CD4-positive, alpha-beta T cell (primary cell): Measurements from ENCODE around the gene CPN2. TPM values are rescaled to one million over a fixed set of nuclear protein-coding genes. Genes with fewer than 3 reads are reported as not detected.

ENCODE experiments used
- ATAC-seq: fragments of 200-7000 bp; cut with Tn5 transposase; one replicate; pipeline ENCODE4 v1.10.0; 2022; ENCODE audit warnings: mild to moderate bottlenecking; ENCODE audit not compliant: poor library complexity
- CTCF ChIA-PET: fragments of 350-600 bp; sonication (Branson Sonifier 250); formaldehyde crosslinking; loops from one replicate; lab custom pipeline; 2021; ENCODE audit warnings: antibody characterized with exemption, inconsistent platforms; lab: Charles Lee
- POLR2A ChIA-PET: fragments of 350-600 bp; sonication (Branson Sonifier 250); formaldehyde crosslinking; loops from one replicate; lab custom pipeline; 2021; ENCODE audit warnings: antibody characterized with exemption, inconsistent platforms; lab: Charles Lee
- DNase-seq, 14 experiments: peaks; one replicate each; pipeline ENCODE4 v3.0.0-alpha.2; 2013 to 2020; ENCODE audit warnings: mixed read lengths in 2 of 14
- H3K27ac ChIP-seq, 2 donors: one replicate each; pipeline versions ENCODE4 v1.5.1 to v1.7.0; 2013; ENCODE audit warnings: low read length in 2 of 2, low read depth in 1 of 2, mild to moderate bottlenecking in 1 of 2
- H3K27me3 ChIP-seq, 2 experiments: 1 replicate in 1 of 2; 2 replicates in 1 of 2; pipeline versions ENCODE4 v1.6.1 to v1.7.0; 2013; ENCODE audit warnings: low read length in 2 of 2, control low read depth in 1 of 2, mild to moderate bottlenecking in 1 of 2, moderate library complexity in 1 of 2; ENCODE audit not compliant: insufficient read depth in 2 of 2, control insufficient read depth in 1 of 2
- H3K36me3 ChIP-seq: one replicate; pipeline ENCODE4 v1.6.1; 2013; ENCODE audit warnings: low read length, control low read depth; ENCODE audit not compliant: insufficient read depth
- H3K4me1 ChIP-seq: one replicate; pipeline ENCODE4 v1.6.1; 2013; ENCODE audit warnings: low read length, control low read depth; ENCODE audit not compliant: insufficient read depth
- H3K4me3 ChIP-seq: one replicate; pipeline ENCODE4 v1.5.1; 2013; ENCODE audit warnings: mild to moderate bottlenecking, low read length, moderate library complexity
- H3K9me3 ChIP-seq, 2 experiments: 1 replicate in 1 of 2; 2 replicates in 1 of 2; pipeline versions ENCODE4 v1.6.1 to v1.7.0; 2013; ENCODE audit warnings: low read length in 2 of 2, mild to moderate bottlenecking in 2 of 2, control low read depth in 1 of 2, moderate library complexity in 1 of 2; ENCODE audit not compliant: control insufficient read depth in 1 of 2, insufficient read depth in 1 of 2
- H3K27ac Mint-ChIP-seq: one replicate; pipeline ENCODE4 v1.8.0; 2020; ENCODE audit warnings: mixed read lengths
- H3K27me3 Mint-ChIP-seq: one replicate; pipeline ENCODE4 v1.8.0; 2021; ENCODE audit warnings: mixed read lengths
- H3K36me3 Mint-ChIP-seq: one replicate; pipeline ENCODE4 v1.8.0; 2021; ENCODE audit warnings: low read depth, mixed read lengths
- H3K4me1 Mint-ChIP-seq: one replicate; pipeline ENCODE4 v1.8.0; 2021; ENCODE audit warnings: low read depth, mixed read lengths
- H3K4me3 Mint-ChIP-seq: one replicate; pipeline ENCODE4 v1.8.0; 2020; ENCODE audit warnings: mild to moderate bottlenecking, mixed read lengths
- H3K9me3 Mint-ChIP-seq: one replicate; pipeline ENCODE4 v1.8.0; 2020; ENCODE audit warnings: mixed read lengths
- intact Hi-C, 2 experiments: fragments of 100-400 bp; cut with DNase I in 1 of 2; cut with micrococcal nuclease in 1 of 2; formaldehyde crosslinking; loops; one replicate each; pipeline versions ENCODE4 v1.15.1 to v1.9.0; 2023 to 2025; cut with DNase I, micrococcal nuclease
- total RNA-seq, 174 experiments: library from RNA in 2 of 174; stranded (reverse) in 2 of 174; gene quantifications; one replicate each; pipeline ENCODE4 v1.2.3 and lab custom pipeline; 2021 to 2026
- TF ChIP-seq, protein P1 (sequence below): fragments of 200-600 bp; IDR thresholded peaks from one replicate; pipeline ENCODE4 v1.8.0; 2022; ENCODE audit warnings: antibody characterized with exemption, mild to moderate bottlenecking

The CPN2 gene
- total RNA-seq, 2 experiments from 2014 or later, result not detected

DNA sequence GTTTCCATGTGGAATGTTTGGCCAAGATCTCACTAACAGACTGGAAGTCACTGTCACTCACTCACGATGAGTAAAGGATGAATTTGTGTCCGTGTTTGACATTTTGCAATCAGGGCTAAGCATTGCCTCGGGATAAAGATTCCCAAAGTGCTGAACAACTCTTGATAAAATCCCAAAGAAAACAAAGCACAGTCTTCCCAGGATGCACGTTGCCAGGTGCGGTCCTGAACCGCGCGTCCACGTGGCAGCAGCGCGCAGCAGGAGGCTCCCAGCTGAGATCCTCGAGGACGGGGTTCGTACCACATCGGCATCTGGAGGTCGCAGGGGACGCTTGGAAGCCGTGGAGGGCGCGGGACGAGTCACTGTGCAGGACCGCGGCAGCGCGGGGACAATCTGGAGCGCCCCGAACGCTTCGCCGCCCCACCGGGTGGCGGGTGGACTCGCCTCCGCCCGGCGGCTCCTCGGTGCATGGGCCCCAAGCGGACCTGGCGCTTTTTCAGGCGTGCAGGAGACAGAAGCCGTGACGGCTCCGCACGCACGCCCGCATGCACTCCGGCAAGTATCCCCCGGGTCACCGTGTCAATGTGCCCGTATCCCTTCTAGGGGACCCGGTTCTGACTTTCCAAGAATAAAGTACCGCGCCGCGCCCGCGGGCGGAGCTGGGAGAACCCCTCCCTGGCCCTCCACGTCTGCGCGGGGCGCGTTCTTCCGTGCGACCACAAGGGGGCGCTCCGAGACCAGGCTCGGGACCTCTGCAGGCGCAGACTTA lies 17.7 kb downstream of the CPN2 start:
- no peak overlapping the region for H3K27ac Mint-ChIP-seq
- Histone ChIP-seq H3K4me1 (peaks cover 10% of the 10 kb centered on the region), H3K27ac (no peak overlapping the region), H3K27me3 (peaks cover 6 to 17% of the 10 kb centered on the region in 2 experiments), H3K4me3 (peak overlapping the region; percentile 42), H3K9me3 (peaks cover 0 to under 1% of the 10 kb centered on the region in 2 experiments), H3K36me3 (no peaks in the 10 kb centered on the region)
- ChIA-PET CTCF (interaction anchor here (0.6 to 2.8 kb wide), 19 partner anchors 9 to 293 kb away, joined by 3 to 23 read pairs (median 4); partner anchors contain the start of gene GP5), POLR2A (interaction anchor here (0.5 to 2.2 kb wide), 3 partner anchors 65 to 661 kb away, joined by 4 to 11 read pairs (median 4); partner anchors contain the start of gene GP5)
- H3K9me3 Mint-ChIP-seq, result no peaks in the 10 kb centered on the region
- no peaks in the 10 kb centered on the region for H3K36me3 Mint-ChIP-seq
- peak overlapping the region; percentile 60 for H3K4me3 Mint-ChIP-seq
- peaks cover 4% of the 10 kb centered on the region for H3K4me1 Mint-ChIP-seq
- ATAC-seq, result peak; percentile 98
- TF ChIP-seq, protein P1, sequence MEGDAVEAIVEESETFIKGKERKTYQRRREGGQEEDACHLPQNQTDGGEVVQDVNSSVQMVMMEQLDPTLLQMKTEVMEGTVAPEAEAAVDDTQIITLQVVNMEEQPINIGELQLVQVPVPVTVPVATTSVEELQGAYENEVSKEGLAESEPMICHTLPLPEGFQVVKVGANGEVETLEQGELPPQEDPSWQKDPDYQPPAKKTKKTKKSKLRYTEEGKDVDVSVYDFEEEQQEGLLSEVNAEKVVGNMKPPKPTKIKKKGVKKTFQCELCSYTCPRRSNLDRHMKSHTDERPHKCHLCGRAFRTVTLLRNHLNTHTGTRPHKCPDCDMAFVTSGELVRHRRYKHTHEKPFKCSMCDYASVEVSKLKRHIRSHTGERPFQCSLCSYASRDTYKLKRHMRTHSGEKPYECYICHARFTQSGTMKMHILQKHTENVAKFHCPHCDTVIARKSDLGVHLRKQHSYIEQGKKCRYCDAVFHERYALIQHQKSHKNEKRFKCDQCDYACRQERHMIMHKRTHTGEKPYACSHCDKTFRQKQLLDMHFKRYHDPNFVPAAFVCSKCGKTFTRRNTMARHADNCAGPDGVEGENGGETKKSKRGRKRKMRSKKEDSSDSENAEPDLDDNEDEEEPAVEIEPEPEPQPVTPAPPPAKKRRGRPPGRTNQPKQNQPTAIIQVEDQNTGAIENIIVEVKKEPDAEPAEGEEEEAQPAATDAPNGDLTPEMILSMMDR, result peak; percentile 99
- intact Hi-C loops, result loop anchor here (1.0 to 5.0 kb wide), 6 partner anchors 11 to 774 kb away; no protein-coding TSS in a partner anchor
- H3K27me3 Mint-ChIP-seq, result peaks cover 36% of the 10 kb centered on the region
- peak; percentile 78 to 94 (median 87) for DNase-seq

DNA sequence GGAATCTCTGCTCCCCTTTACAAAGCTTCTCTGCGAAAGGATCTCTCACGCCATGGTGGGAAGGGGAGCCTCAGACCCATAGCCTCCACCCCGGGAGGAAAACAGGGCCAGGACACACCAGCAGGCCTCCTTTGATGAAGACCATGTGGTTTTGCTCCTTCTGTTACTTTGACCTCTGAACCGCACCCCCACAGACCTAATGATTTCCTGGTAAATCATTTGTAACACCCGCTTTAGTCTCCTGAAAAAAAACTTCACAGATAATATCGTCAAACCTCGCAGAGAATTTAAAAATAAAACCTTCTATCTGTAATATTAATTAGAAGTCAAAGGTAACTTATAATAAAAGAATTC lies 18.3 kb downstream of the CPN2 start:
- H3K4me3 Mint-ChIP-seq, result no peak overlapping the region
- POLR2A ChIA-PET, result interaction anchor here (2.2 kb wide), 1 partner anchor 65 kb away, joined by 11 read pairs; the partner anchor contains the start of gene GP5
- Histone ChIP-seq H3K36me3 (no peaks in the 10 kb centered on the region), H3K4me1 (peaks cover 10% of the 10 kb centered on the region), H3K27ac (no peak overlapping the region), H3K9me3 (peaks cover 0 to 6% of the 10 kb centered on the region in 2 experiments), H3K4me3 (no peak overlapping the region), H3K27me3 (peaks cover 6 to 17% of the 10 kb centered on the region in 2 experiments)
- H3K27ac Mint-ChIP-seq, result no peak overlapping the region
- H3K9me3 Mint-ChIP-seq, result no peaks in the 10 kb centered on the region
- CTCF ChIA-PET, result interaction anchor here (0.9 to 2.8 kb wide), 8 partner anchors 9 to 262 kb away, joined by 3 to 19 read pairs (median 4); no protein-coding TSS in a partner anchor
- ATAC-seq, result no peak
- intact Hi-C loops, result loop anchor here (1.0 to 5.0 kb wide), 6 partner anchors 11 to 774 kb away; no protein-coding TSS in a partner anchor
- TF ChIP-seq, protein P1, result no peak
- no peaks in the 10 kb centered on the region for H3K36me3 Mint-ChIP-seq
- peaks cover 36% of the 10 kb centered on the region for H3K27me3 Mint-ChIP-seq
- H3K4me1 Mint-ChIP-seq, result peaks cover 4% of the 10 kb centered on the region
- DNase-seq, result no peak

DNA sequence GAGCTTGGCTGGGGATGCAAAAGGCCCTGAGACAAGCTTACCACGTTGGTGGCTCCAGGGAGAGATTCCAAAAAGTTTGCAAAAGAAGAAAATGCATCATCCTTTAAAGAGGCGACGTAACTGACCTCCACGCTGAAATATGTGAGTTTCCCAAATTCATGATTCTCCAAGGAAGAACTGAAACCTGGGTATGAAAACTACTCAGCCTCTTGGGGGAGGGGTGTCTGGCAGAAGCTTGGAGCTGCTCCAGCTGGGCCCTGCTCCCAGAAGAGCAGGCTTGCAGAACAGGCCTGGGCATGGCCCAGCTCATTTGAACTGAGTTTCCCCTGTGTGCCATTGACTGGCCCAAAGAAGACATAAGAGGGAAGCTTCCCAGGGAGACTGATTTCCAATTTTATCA lies 20.5 kb downstream of the CPN2 start:
- TF ChIP-seq, protein P1, result no peak
- Mint-ChIP-seq H3K36me3 (no peaks in the 10 kb centered on the region), H3K4me3 (no peak overlapping the region), H3K9me3 (no peaks in the 10 kb centered on the region), H3K27ac (no peak overlapping the region), H3K27me3 (peaks cover 33% of the 10 kb centered on the region), H3K4me1 (peaks cover 4% of the 10 kb centered on the region)
- Histone ChIP-seq H3K36me3 (no peaks in the 10 kb centered on the region), H3K27ac (no peak overlapping the region), H3K9me3 (peaks cover 0 to 20% of the 10 kb centered on the region in 2 experiments), H3K4me3 (no peak overlapping the region), H3K27me3 (peaks cover 6 to 17% of the 10 kb centered on the region in 2 experiments), H3K4me1 (peaks cover 10% of the 10 kb centered on the region)
- intact Hi-C loops, result loop anchor here in 1 of 2 experiments (5.0 kb wide), 1 partner anchor 777 kb away; no protein-coding TSS in a partner anchor
- POLR2A ChIA-PET, result no interaction called here
- no peak for ATAC-seq
- no peak for DNase-seq
- CTCF ChIA-PET, result no interaction called here
